Measurements from ENCODE around the gene FNBP1.

The FNBP1 gene

GRCh38 chr9:129854588-129855110, 188.3 kb downstream of the FNBP1 start:
- DNase-seq (ENCODE audit: low spot score) = no peak

GRCh38 chr9:129853614-129854013, 189.4 kb downstream of the FNBP1 start:
- no peak for DNase-seq (ENCODE audit: low spot score)

GRCh38 chr9:129852579-129852978, 190.4 kb downstream of the FNBP1 start:
- no peak for DNase-seq (ENCODE audit: low spot score)

- no peak for DNase-seq (ENCODE audit: low spot score)
Measured at GRCh38 chr9:129851821-129852220, 191.2 kb downstream of the FNBP1 start.

- no peak for DNase-seq (ENCODE audit: low spot score)
Measured at GRCh38 chr9:129850821-129851550, 192.0 kb downstream of the FNBP1 start.

- DNase-seq (ENCODE audit: low spot score) = no peak
Measured at GRCh38 chr9:129849901-129850300, 193.1 kb downstream of the FNBP1 start.

- no peak for DNase-seq (ENCODE audit: low spot score)
Measured at GRCh38 chr9:129848712-129849441, 194.1 kb downstream of the FNBP1 start.

- DNase-seq (ENCODE audit: low spot score) = no peak
Measured at GRCh38 chr9:129845373-129845772, 197.6 kb downstream of the FNBP1 start.

GRCh38 chr9:129841071-129841470, 201.9 kb downstream of the FNBP1 start:
- no peak for DNase-seq (ENCODE audit: low spot score)

GRCh38 chr9:129840034-129840433, 203.0 kb downstream of the FNBP1 start:
- no peak for DNase-seq (ENCODE audit: low spot score)

- no peak for DNase-seq (ENCODE audit: low spot score)
Measured at GRCh38 chr9:129839324-129840023, 203.5 kb downstream of the FNBP1 start.

GRCh38 chr9:129838707-129839259, 204.2 kb downstream of the FNBP1 start:
- DNase-seq (ENCODE audit: low spot score) = peak; percentile 64

Data from AG08396 (cell line).